ENCODE measurements around the gene MVK. TPM values are rescaled to one million over a fixed set of nuclear protein-coding genes. Genes with fewer than 3 reads are reported as not detected.
A peak's percentile ranks its signal among the peaks of the same experiment; 100 is the strongest.

Gene MVK
- total RNA-seq, 1 donor from 2014 or later = 12.4 TPM

DNA sequence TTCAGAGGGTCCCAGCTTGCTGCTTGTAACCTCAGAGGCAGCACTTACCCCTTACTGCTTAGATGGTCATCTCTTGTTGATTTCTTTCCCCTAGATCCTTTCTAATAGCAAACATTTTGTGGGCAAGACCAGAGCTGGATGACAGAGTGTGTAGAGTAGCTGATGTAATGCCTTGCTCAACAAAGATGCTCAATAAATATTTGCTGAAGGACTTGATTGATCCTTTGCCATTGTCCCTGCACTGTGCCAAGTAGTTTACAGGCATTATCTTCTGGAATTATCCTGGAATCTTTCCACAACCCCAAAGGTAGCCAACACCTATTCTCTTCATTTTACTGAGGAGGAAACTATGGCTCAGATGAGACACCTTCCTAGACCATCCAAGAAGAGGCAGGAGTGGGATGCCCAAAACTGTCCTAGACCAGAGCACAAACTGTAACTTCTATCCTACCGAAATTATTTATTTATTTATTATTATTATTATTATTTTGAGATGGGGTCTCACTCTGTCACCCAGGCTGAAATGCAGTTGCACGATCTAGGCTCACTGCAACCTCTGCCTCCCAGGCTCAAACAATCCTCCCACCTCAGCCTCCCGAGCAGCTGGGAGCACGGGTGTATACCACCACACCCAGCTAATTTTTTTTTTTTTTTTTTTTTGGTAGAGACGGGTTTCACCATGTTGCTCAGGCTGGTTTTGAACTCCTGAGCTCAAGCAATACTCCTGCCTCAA, 1.7 kb upstream of the MVK start:
- H3K4me3 ChIP-seq (ENCODE audit: insufficient read depth, low read depth, low read length) = no peak overlapping the region
- FAIRE-seq = no peak
- H3K79me2 ChIP-seq (ENCODE audit: insufficient read depth, low read length) = peaks cover 8% of the 10 kb centered on the region
- no peaks in the 10 kb centered on the region for H3K27me3 ChIP-seq (ENCODE audit: insufficient read depth, low read length)
- H3K36me3 ChIP-seq (ENCODE audit: insufficient read depth, low read length) = peaks cover 13% of the 10 kb centered on the region
- no peaks in the 10 kb centered on the region for H3K27me3 Mint-ChIP-seq (ENCODE audit: low read depth, unreplicated experiment)
- H3K4me2 ChIP-seq (ENCODE audit: low read length) = peak overlapping the region; percentile 95
- H3K4me1 Mint-ChIP-seq (ENCODE audit: low read depth, unreplicated experiment) = no peaks in the 10 kb centered on the region
- peaks cover 11% of the 10 kb centered on the region for H3K4me1 ChIP-seq (ENCODE audit: insufficient read depth, low read length)
- H3K27ac ChIP-seq (ENCODE audit: low read depth, low read length) = no peak overlapping the region
- no peak for DNase-seq (ENCODE audit: low read depth)
- H3K9ac ChIP-seq (ENCODE audit: low read length) = no peak overlapping the region
- no peak overlapping the region for H3K27ac Mint-ChIP-seq (ENCODE audit: unreplicated experiment)
- TF ChIP-seq EZH2 (IDR thresholded peaks at IDR 0.05; ENCODE audit: insufficient read depth, low read length) = no peak
- TF ChIP-seq, protein P1, sequence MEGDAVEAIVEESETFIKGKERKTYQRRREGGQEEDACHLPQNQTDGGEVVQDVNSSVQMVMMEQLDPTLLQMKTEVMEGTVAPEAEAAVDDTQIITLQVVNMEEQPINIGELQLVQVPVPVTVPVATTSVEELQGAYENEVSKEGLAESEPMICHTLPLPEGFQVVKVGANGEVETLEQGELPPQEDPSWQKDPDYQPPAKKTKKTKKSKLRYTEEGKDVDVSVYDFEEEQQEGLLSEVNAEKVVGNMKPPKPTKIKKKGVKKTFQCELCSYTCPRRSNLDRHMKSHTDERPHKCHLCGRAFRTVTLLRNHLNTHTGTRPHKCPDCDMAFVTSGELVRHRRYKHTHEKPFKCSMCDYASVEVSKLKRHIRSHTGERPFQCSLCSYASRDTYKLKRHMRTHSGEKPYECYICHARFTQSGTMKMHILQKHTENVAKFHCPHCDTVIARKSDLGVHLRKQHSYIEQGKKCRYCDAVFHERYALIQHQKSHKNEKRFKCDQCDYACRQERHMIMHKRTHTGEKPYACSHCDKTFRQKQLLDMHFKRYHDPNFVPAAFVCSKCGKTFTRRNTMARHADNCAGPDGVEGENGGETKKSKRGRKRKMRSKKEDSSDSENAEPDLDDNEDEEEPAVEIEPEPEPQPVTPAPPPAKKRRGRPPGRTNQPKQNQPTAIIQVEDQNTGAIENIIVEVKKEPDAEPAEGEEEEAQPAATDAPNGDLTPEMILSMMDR (IDR thresholded peaks at IDR 0.05; ENCODE audit: insufficient read depth, low read depth, low read length) = no peak
- no peaks in the 10 kb centered on the region for H4K20me1 ChIP-seq (ENCODE audit: insufficient read depth, low read length)
- H2AFZ ChIP-seq (ENCODE audit: low read depth, low read length) = no peak overlapping the region
- no peaks in the 10 kb centered on the region for H3K9me3 ChIP-seq (ENCODE audit: insufficient read depth, low read depth, low read length)
- peaks cover 4% of the 10 kb centered on the region for H3K36me3 Mint-ChIP-seq (ENCODE audit: low read depth, unreplicated experiment)
- H3K9me3 Mint-ChIP-seq (ENCODE audit: unreplicated experiment) = no peaks in the 10 kb centered on the region
- peak overlapping the region; percentile 93 for H3K4me3 Mint-ChIP-seq (ENCODE audit: unreplicated experiment)

DNA sequence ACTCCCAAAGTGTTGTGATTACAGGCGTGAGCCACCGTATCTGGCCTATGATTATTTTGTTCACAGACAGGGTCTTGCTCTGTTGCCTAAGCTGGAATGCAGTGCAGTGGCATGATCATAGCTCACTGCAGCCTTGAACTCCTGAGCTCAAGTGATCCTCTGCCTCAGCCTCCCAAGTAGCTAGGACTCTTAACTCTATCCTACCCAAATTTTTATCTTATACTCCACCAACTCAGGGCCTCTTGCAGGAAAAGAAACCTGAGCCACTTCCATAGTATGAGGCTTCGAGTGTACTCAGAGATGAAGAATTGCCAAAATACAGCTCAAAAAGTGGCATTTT, 1.1 kb upstream of the MVK start:
- Histone ChIP-seq H3K4me2 (ENCODE audit: low read length) (peak overlapping the region; percentile 95), H3K27ac (ENCODE audit: low read depth, low read length) (no peak overlapping the region), H3K27me3 (ENCODE audit: insufficient read depth, low read length) (no peaks in the 10 kb centered on the region), H3K9ac (ENCODE audit: low read length) (peak overlapping the region; percentile 80), H3K4me3 (ENCODE audit: insufficient read depth, low read depth, low read length) (peak overlapping the region; percentile 87), H2AFZ (ENCODE audit: low read depth, low read length) (peak overlapping the region; percentile 83), H3K4me1 (ENCODE audit: insufficient read depth, low read length) (peaks cover 11% of the 10 kb centered on the region), H3K79me2 (ENCODE audit: insufficient read depth, low read length) (peaks cover 8% of the 10 kb centered on the region), H3K9me3 (ENCODE audit: insufficient read depth, low read depth, low read length) (no peaks in the 10 kb centered on the region), H4K20me1 (ENCODE audit: insufficient read depth, low read length) (no peaks in the 10 kb centered on the region), H3K36me3 (ENCODE audit: insufficient read depth, low read length) (peaks cover 13% of the 10 kb centered on the region)
- DNase-seq (ENCODE audit: low read depth) (no peak), FAIRE-seq (no peak)
- Mint-ChIP-seq H3K36me3 (ENCODE audit: low read depth, unreplicated experiment) (peaks cover 7% of the 10 kb centered on the region), H3K9me3 (ENCODE audit: unreplicated experiment) (no peaks in the 10 kb centered on the region), H3K4me3 (ENCODE audit: unreplicated experiment) (peak overlapping the region; percentile 93), H3K4me1 (ENCODE audit: low read depth, unreplicated experiment) (no peaks in the 10 kb centered on the region), H3K27ac (ENCODE audit: unreplicated experiment) (no peak overlapping the region), H3K27me3 (ENCODE audit: low read depth, unreplicated experiment) (no peaks in the 10 kb centered on the region)
- TF ChIP-seq, protein P1 (IDR thresholded peaks at IDR 0.05; ENCODE audit: insufficient read depth, low read depth, low read length) = no peak
- no peak for TF ChIP-seq EZH2 (IDR thresholded peaks at IDR 0.05; ENCODE audit: insufficient read depth, low read length)

DNA sequence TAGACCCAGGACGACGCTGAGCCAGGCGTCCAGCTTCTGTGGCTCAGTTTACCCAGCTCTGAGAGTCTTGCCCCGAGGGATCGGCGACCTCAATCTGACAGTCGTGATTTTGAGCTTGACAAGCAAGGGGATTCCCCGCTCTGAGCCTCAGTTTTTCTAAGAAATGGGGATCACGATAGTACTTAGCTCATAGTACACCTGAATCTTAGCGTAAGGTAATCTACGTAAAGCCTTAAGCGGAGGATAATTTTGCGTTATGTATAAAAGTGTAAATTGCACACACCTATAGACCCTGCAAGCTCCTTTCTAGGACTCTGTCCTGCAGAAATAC, 285 bp downstream of the MVK start:
- no peaks in the 10 kb centered on the region for H3K9me3 Mint-ChIP-seq (ENCODE audit: unreplicated experiment)
- Histone ChIP-seq H3K9me3 (ENCODE audit: insufficient read depth, low read depth, low read length) (no peaks in the 10 kb centered on the region), H3K4me2 (ENCODE audit: low read length) (peak overlapping the region; percentile 95), H4K20me1 (ENCODE audit: insufficient read depth, low read length) (no peaks in the 10 kb centered on the region), H3K4me3 (ENCODE audit: insufficient read depth, low read depth, low read length) (peak overlapping the region; percentile 87), H3K9ac (ENCODE audit: low read length) (peak overlapping the region; percentile 80), H3K79me2 (ENCODE audit: insufficient read depth, low read length) (peaks cover 8% of the 10 kb centered on the region), H3K4me1 (ENCODE audit: insufficient read depth, low read length) (peaks cover 11% of the 10 kb centered on the region), H3K36me3 (ENCODE audit: insufficient read depth, low read length) (peaks cover 13% of the 10 kb centered on the region), H3K27me3 (ENCODE audit: insufficient read depth, low read length) (no peaks in the 10 kb centered on the region), H3K27ac (ENCODE audit: low read depth, low read length) (peak overlapping the region; percentile 29), H2AFZ (ENCODE audit: low read depth, low read length) (peak overlapping the region; percentile 85)
- H3K36me3 Mint-ChIP-seq (ENCODE audit: low read depth, unreplicated experiment) = peaks cover 7% of the 10 kb centered on the region
- FAIRE-seq (no peak), DNase-seq (ENCODE audit: low read depth) (no peak)
- peak overlapping the region; percentile 93 for H3K4me3 Mint-ChIP-seq (ENCODE audit: unreplicated experiment)
- no peak overlapping the region for H3K27ac Mint-ChIP-seq (ENCODE audit: unreplicated experiment)
- no peaks in the 10 kb centered on the region for H3K4me1 Mint-ChIP-seq (ENCODE audit: low read depth, unreplicated experiment)
- TF ChIP-seq, protein P1 (IDR thresholded peaks at IDR 0.05; ENCODE audit: insufficient read depth, low read depth, low read length) = no peak
- TF ChIP-seq EZH2 (IDR thresholded peaks at IDR 0.05; ENCODE audit: insufficient read depth, low read length) = no peak
- H3K27me3 Mint-ChIP-seq (ENCODE audit: low read depth, unreplicated experiment) = no peaks in the 10 kb centered on the region

Data from astrocyte (in vitro differentiated cells and primary cell).